ENCODE results near the gene RTN3. TPM values are rescaled to one million over a fixed set of nuclear protein-coding genes. Genes with fewer than 3 reads are reported as not detected.
"Not testable (repeated sequence)": the region's sequence is repeated elsewhere in the genome, so short reads cannot be mapped to it uniquely, and the experiment has no call there.

RTN3 gene
- total RNA-seq, 1 experiment from 2014 or later = 173 TPM

- H3K14ac ChIP-seq (ENCODE audit: insufficient read depth, low read length) = no peak overlapping the region
- no peak overlapping the region for H3K4ac ChIP-seq (ENCODE audit: low read depth, low read length)
- H2BK120ac ChIP-seq (ENCODE audit: low read depth, low read length, poor library complexity, severe bottlenecking) = no peak overlapping the region
- peaks cover 3% of the 10 kb centered on the region in 2 experiments for H3K4me1 Mint-ChIP-seq
- H3K18ac ChIP-seq (ENCODE audit: insufficient read length, low read depth, low read length) = no peak overlapping the region
- peaks cover 2% of the 10 kb centered on the region; the same call in 1 of the 2 replicates for H3K4me1 ChIP-seq (ENCODE audit: insufficient read depth, low read length)
- H2BK12ac ChIP-seq (ENCODE audit: insufficient read length, low read depth, low read length) = no peak overlapping the region
- no peak overlapping the region for H2AFZ ChIP-seq (ENCODE audit: low read length)
- no peak overlapping the region for H2AK5ac ChIP-seq (ENCODE audit: insufficient read length, low read length)
- H3T11ph ChIP-seq (ENCODE audit: low read length) = no peak overlapping the region
- no peaks in the 10 kb centered on the region for H3K9me3 ChIP-seq (ENCODE audit: control insufficient read depth, low read depth, low read length)
- no peaks in the 10 kb centered on the region for H3K79me1 ChIP-seq (ENCODE audit: insufficient read depth, low read depth, low read length, poor library complexity, severe bottlenecking)
- no peak overlapping the region for H2BK15ac ChIP-seq (ENCODE audit: low read depth, low read length)
- no peak overlapping the region for H3K23ac ChIP-seq (ENCODE audit: insufficient read length, low read depth, low read length)
- no peak overlapping the region for H3K4me2 ChIP-seq (ENCODE audit: insufficient read depth, insufficient read length, low read length)
- no peak overlapping the region for H2BK20ac ChIP-seq (ENCODE audit: low read depth, low read length, poor library complexity, severe bottlenecking)
- no peak overlapping the region for H3K9ac ChIP-seq (ENCODE audit: extremely low read depth, insufficient read length, low read length)
- H3K23me2 ChIP-seq (ENCODE audit: insufficient read length, low read depth, low read length, poor library complexity, severe bottlenecking) = no peaks in the 10 kb centered on the region
- H4K91ac ChIP-seq (ENCODE audit: insufficient read length, low read depth, low read length) = no peak overlapping the region
- H3K36me3 Mint-ChIP-seq (ENCODE audit: insufficient read depth in 1 of 3, low read depth in 3 of 3) = peaks cover 20 to 53% (median 35%) of the 10 kb centered on the region in 3 experiments
- 0 out of 2 replicates have a peak, but pooled peaks cover 1% of the 10 kb centered on the region for H3K79me2 ChIP-seq (ENCODE audit: insufficient read depth, low read length)
- H3K56ac ChIP-seq (ENCODE audit: insufficient read length, low read depth, low read length) = no peak overlapping the region
- no peaks in the 10 kb centered on the region for H3K27me3 ChIP-seq (ENCODE audit: insufficient read depth, low read length)
- TF ChIP-seq, protein P1, sequence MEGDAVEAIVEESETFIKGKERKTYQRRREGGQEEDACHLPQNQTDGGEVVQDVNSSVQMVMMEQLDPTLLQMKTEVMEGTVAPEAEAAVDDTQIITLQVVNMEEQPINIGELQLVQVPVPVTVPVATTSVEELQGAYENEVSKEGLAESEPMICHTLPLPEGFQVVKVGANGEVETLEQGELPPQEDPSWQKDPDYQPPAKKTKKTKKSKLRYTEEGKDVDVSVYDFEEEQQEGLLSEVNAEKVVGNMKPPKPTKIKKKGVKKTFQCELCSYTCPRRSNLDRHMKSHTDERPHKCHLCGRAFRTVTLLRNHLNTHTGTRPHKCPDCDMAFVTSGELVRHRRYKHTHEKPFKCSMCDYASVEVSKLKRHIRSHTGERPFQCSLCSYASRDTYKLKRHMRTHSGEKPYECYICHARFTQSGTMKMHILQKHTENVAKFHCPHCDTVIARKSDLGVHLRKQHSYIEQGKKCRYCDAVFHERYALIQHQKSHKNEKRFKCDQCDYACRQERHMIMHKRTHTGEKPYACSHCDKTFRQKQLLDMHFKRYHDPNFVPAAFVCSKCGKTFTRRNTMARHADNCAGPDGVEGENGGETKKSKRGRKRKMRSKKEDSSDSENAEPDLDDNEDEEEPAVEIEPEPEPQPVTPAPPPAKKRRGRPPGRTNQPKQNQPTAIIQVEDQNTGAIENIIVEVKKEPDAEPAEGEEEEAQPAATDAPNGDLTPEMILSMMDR (conservative IDR thresholded peaks at IDR 0.05) = peak; percentile 97
- H3K9me3 Mint-ChIP-seq = no peaks in the 10 kb centered on the region
- 100% methylated on average over 1 of the region's 10 CpGs for WGBS (ENCODE audit: extremely low coverage, insufficient read length, low lambda C conversion rate)
- H3K27ac ChIP-seq (ENCODE audit: insufficient read length, low read depth, low read length) = no peak overlapping the region
- no peak overlapping the region for H3K4me3 Mint-ChIP-seq
- H4K20me1 ChIP-seq (ENCODE audit: control insufficient read depth, insufficient read depth, insufficient read length) = no peaks in the 10 kb centered on the region
- H3K27me3 Mint-ChIP-seq (ENCODE audit: low read depth) = no peaks in the 10 kb centered on the region
- H3K27ac Mint-ChIP-seq = peak overlapping the region in 2 of 3 experiments; percentile 0 to 8; a peak in 2 of 7 replicates
- DNase-seq = peak; percentile 67
- H4K8ac ChIP-seq (replicated peaks; ENCODE audit: insufficient read length, low read depth, low read length) = no peak overlapping the region
- no peak overlapping the region for H2BK5ac ChIP-seq (ENCODE audit: insufficient read length, low read length)
- peak overlapping the region; percentile 65 for H4K5ac ChIP-seq (ENCODE audit: insufficient read length, low read depth, low read length)
These were observed 45.4 kb upstream of the RTN3 start for GRCh38 chr11:63635762-63636465.

- not testable (repeated sequence) for H3K9ac ChIP-seq (ENCODE audit: extremely low read depth, insufficient read length, low read length); H3K27me3 Mint-ChIP-seq (ENCODE audit: low read depth); H2AK5ac ChIP-seq (ENCODE audit: insufficient read length, low read length); H3K4ac ChIP-seq (ENCODE audit: low read depth, low read length); H3K14ac ChIP-seq (ENCODE audit: insufficient read depth, low read length); H3K4me1 ChIP-seq (ENCODE audit: insufficient read depth, low read length); H2BK20ac ChIP-seq (ENCODE audit: low read depth, low read length, poor library complexity, severe bottlenecking); H3K27ac ChIP-seq (ENCODE audit: insufficient read length, low read depth, low read length); H3T11ph ChIP-seq (ENCODE audit: low read length); H3K56ac ChIP-seq (ENCODE audit: insufficient read length, low read depth, low read length); H2AFZ ChIP-seq (ENCODE audit: low read length); H3K27ac Mint-ChIP-seq; H2BK12ac ChIP-seq (ENCODE audit: insufficient read length, low read depth, low read length); H3K18ac ChIP-seq (ENCODE audit: insufficient read length, low read depth, low read length); H3K79me2 ChIP-seq (ENCODE audit: insufficient read depth, low read length); H3K23me2 ChIP-seq (ENCODE audit: insufficient read length, low read depth, low read length, poor library complexity, severe bottlenecking); H2BK15ac ChIP-seq (ENCODE audit: low read depth, low read length); H3K79me1 ChIP-seq (ENCODE audit: insufficient read depth, low read depth, low read length, poor library complexity, severe bottlenecking); H4K8ac ChIP-seq (replicated peaks; ENCODE audit: insufficient read length, low read depth, low read length); H2BK120ac ChIP-seq (ENCODE audit: low read depth, low read length, poor library complexity, severe bottlenecking); H3K4me3 Mint-ChIP-seq; H3K23ac ChIP-seq (ENCODE audit: insufficient read length, low read depth, low read length); H3K4me2 ChIP-seq (ENCODE audit: insufficient read depth, insufficient read length, low read length); H4K20me1 ChIP-seq (ENCODE audit: control insufficient read depth, insufficient read depth, insufficient read length); DNase-seq; H2BK5ac ChIP-seq (ENCODE audit: insufficient read length, low read length); H3K27me3 ChIP-seq (ENCODE audit: insufficient read depth, low read length); H4K5ac ChIP-seq (ENCODE audit: insufficient read length, low read depth, low read length); H3K9me3 Mint-ChIP-seq; H3K9me3 ChIP-seq (ENCODE audit: control insufficient read depth, low read depth, low read length); H4K91ac ChIP-seq (ENCODE audit: insufficient read length, low read depth, low read length); H3K4me1 Mint-ChIP-seq
- H3K36me3 Mint-ChIP-seq (ENCODE audit: insufficient read depth in 1 of 3, low read depth in 3 of 3) = peaks cover 17 to 54% (median 38%) of the 10 kb centered on the region in 3 experiments
- whole genome bisulfite sequencing (ENCODE audit: extremely low coverage, insufficient read length, low lambda C conversion rate) = no CpG with 5 or more reads among the region's 8 CpGs
These were observed 42.9 kb upstream of the RTN3 start for GRCh38 chr11:63638436-63638835.
